Measurements from ENCODE around the gene PSMC4.

PSMC4 gene

GRCh38 chr19:39970675-39971379 is at the start of gene PSMC4:
PSMC4 (plus strand) TSS chr19:39971165; CDS start chr19:39971203, 38 bp downstream.
- DNase-seq = peak; percentile 99

DNA sequence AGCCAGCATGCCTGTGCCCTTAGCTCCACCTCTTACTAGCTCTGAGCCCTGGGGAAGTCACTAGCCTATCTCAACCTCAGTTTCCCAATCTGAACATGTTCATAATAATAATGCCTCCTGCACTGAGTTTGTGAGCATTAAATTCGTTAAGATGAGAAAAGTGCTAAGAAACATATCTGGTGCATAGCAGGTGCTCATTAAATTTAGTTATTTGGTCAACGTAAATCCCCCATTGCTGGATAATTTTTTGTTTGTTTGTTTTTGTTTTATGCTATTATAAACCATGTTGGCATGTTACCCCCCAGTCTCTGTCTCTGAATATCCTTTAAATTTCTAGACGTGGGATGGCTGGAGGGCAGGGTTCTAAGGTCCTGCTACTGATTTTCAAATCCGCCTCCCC is 47.1 kb upstream of the PSMC4 start:
- DNase-seq = no peak

DNA sequence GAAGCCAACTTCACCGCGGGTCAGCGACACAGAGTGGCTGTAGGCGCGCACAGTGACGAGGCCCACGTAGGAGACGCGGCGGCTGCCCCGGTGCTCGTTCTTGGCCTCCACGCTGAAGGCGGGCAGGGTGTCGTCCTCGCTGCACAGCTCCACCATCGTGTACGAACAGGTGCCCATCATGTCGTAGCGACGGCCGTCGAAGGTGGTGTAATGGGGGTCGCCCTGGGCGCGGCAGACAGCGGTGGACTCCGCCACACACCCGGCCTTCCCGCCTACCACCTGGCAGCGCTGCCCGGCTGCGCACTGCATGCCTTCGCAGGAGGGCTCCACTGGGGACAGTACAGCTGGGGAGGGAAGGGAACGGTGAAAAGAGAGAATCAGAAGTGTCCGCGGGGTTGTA is 46.6 kb upstream of the PSMC4 start:
- no peak for DNase-seq

DNA sequence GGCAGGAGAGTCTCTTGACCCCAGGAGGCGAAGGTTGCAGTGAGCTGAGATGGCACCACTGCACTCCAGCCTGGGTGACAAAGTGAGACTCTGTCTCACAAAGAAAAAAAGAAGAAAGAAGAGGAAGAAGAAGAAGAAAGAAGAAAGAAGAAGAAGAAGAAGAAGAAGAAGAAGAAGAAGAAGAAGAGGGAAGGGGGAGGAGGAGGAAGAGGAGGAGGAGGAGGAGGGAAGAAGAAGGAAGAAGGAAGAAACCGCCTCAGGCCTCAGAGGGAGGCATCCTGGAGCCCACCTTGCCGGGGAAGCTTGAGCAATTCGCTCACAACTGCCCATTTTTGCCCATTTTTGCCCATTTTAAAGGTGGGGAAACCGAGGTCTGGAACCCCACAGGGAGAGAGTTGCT is 46.0 kb upstream of the PSMC4 start:
- DNase-seq = no peak

DNA sequence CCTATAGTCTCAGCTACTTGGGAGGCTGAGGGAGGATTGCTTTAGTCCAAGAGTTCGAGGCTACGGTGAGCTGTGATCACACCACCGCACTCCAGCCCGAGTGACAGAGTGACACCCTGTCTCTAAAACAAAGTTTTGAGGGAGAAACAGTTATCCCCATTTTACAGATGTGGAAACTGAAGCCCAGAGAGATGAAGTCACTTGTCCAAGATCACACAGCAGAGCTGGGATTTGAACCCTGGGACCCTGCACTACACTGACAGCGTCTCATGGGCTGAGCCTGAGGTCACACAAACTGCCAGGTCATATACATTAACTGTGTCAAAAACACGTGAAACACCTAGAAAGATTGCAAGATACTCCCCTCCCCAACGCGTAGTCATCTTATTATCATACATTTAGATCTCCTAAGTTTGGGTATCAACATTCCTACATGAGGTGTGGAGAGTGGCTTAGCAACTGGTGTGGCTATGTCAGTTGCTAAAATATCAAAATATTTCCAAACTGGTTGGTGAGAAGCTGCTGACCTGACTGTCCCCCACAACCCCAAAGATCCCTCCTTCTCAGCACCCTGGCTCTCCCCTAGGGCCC is 44.7 kb upstream of the PSMC4 start:
- DNase-seq = no peak

GRCh38 chr19:39927076-39927475 is 43.9 kb upstream of the PSMC4 start:
- no peak for DNase-seq

GRCh38 chr19:39927524-39928356 is 43.2 kb upstream of the PSMC4 start:
- DNase-seq = no peak

GRCh38 chr19:39928357-39928725 is 42.6 kb upstream of the PSMC4 start:
- DNase-seq = no peak

GRCh38 chr19:39929750-39930149 is 41.2 kb upstream of the PSMC4 start:
- DNase-seq = no peak

DNA sequence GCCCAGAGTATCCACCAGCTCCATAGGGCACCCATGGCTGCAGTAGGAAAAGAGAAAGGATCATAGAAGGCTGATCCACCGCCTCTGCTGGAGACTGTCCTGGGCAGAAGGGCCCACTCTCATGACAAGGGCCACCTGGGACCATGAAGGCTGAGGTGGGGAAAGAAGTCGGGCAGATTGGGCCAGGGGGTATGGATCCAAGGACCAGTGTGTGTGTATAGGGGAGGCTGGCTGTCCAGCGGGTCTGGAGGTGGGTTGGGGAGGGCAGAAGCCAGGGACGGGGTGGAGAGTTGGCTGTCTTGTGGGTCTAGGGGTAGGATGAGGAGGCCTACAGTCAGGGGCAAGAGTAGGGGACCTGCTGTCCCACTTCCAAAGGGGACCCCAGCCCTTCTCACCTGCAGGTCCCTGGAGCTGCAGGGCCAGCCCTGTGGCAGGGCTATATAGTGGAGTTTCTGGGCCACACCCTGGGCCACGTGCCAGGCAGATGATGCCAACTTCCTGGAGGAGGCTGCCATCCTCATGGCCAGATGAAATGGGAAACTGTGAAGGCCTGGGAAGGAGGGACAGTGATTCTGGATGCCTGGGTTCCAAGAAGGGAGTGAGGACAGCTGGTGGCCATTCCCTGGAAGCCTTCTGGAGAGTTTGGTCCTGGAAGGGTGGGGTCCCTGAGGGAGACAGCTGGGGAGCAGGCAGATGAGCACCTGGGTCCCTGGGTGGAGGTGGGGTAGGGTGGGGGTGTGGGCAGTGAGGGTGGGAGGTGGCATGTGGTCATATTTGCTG is 36.2 kb upstream of the PSMC4 start, which contains the start of gene FCGBP:
FCGBP (minus strand) TSS at position 51 of the 780 bp plus-strand sequence.
- DNase-seq = no peak

DNA sequence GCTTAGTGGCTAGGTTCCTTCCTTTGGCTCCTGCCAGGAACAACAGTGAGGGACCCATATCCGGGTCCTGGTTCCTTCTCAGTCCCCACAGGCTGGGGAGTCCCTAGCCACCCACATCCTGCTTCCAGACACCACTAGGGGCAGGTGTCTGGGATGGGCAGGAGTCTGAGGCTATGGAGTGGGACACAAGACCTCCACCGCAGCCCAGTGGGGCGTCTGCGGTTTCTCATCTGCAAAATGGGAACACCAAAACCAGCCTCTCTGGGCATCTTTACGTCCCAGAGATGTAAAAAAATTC is 35.7 kb upstream of the PSMC4 start:
- DNase-seq = no peak

GRCh38 chr19:39936020-39936419 is 34.9 kb upstream of the PSMC4 start:
- no peak for DNase-seq

GRCh38 chr19:39936622-39937021 is 34.3 kb upstream of the PSMC4 start:
- no peak for DNase-seq

- DNase-seq = no peak
Measured at GRCh38 chr19:39937094-39937720, 33.8 kb upstream of the PSMC4 start.

DNA sequence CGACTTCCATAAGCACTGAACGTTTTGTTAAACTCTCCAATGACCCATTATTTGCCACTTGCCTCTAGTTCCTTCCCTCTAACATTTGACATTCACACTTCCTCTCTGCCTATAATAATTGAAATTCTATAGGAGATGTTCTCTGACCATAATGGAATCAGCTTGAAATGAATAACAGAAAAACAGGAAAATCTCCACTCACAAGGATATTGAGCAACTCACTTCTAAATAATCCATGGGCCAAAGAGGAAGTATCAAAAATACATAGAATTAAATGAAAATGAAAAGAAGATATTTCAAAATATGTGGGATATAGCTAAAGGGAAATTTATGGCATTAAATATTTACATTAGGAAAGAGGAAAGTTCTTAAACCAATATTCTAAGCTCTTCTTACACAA is 33.2 kb upstream of the PSMC4 start:
- no peak for DNase-seq

DNA sequence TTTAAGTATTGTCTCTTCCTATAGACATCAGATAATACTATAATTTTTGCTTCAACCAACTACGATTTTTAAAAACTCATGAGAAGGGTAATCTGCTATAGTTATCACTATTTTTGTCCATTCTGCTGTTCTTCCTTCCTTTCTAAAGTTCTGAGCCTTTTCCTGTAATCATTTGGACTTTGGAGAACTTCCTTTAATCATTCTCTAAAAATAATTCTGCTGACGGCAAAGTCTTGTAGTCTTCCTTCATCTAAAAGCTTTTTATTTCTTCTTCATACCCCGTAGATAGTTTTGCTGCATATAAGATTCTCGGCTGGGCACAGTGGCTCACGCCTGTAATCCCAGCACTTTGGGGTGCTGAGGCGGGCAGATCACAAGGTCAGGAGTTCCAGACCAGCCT is 31.4 kb upstream of the PSMC4 start:
- no peak for DNase-seq

GRCh38 chr19:39940221-39940833 is 30.6 kb upstream of the PSMC4 start:
- no peak for DNase-seq

DNA sequence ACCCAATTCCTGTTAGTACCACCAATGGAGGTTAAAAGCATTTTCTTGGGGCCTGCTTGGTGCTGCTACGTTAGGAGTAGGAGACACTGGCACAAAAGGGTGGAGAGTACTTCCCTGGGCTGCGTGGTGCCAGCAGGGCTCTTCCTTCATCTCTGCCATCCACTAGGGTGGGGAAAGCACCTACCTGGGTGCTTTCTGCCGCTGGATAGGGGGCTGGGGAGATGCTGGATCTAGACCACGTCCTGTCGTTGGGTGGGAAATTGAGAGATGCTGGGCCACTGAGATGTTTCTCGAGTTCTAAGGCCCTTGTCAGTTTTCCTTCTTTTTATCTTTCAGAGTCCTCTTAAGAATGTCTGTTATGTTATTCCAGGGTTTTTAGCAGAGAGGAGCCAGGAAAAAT is 29.8 kb upstream of the PSMC4 start:
- no peak for DNase-seq

DNA sequence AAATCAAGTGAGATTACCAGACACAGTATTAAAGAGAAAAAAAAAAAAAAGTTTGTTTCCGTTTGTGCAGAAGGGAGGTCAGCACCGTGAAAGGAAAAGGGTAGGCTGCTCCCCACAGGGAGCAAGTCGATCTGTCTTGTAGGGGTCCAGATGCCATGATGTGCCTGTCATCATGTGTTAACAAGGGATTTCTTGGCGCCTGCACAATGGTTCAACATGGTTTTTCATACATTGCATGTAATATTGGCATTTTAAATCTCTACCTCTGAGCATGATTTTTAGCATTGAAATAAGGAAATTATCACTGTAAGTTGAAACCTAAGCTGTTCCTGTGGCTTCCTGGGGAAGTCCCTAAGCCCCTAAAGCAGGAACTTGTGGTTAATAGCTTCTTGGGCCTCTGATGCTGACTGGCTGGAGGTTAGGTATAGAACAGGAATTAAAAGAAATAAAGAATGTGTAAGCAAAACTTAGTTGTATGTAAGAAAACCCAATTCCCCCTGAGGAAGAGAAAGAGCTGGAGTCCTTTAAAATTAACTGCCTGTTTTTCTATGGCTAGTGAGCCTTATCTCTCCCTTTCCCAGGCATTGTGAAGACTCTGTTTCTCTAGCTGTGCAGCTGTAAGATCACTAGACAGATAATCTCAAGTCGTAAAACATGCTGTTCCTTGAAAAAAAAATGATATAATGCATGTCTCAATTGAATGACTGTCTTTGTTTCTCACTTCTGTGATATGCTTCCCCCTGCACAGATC is 29.2 kb upstream of the PSMC4 start:
- DNase-seq = peak; percentile 76

GRCh38 chr19:39942366-39942730 is 28.6 kb upstream of the PSMC4 start:
- DNase-seq = no peak

DNA sequence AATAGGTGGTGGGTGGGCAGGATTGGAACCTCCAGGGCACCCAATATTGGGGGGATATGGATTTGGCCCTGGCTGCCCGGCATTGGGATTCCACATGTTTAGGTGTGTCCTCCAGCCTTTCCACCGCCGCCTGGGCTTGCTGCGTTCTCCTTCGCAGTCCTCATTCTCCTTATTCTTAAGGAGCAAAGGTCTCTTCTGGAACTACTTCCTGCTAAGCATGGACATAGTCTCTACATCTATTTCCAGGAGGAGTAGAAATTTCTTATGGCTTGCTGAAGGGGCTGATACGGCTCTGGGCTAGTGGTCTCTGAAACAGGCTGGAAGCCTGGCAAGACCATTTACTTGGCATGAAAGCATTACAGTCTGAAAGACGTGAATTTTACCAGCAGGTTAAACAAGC is 27.4 kb upstream of the PSMC4 start:
- no peak for DNase-seq

GRCh38 chr19:39946532-39946931 is 24.4 kb upstream of the PSMC4 start:
- DNase-seq = no peak
